Kidney (tissue), 14 donors: ENCODE results near the gene FHOD3. TPM values are rescaled to one million over a fixed set of nuclear protein-coding genes. Genes with fewer than 3 reads are reported as not detected.

Source experiments
- DNase-seq, 5 donors: peaks; one replicate each; pipeline ENCODE4 v3.0.0-alpha.2; 2013 to 2020
- FAIRE-seq: peaks from 2 replicates; lab custom pipeline; 2012; peaks lifted over from hg19 to GRCh38; lab: Jason Lieb, UNC
- H3K27ac ChIP-seq, 2 donors: one replicate each; pipeline ENCODE4 v1.7.0; 2013; ENCODE audit warnings: low read depth in 2 of 2, low read length in 2 of 2, inconsistent platforms in 1 of 2
- H3K27me3 ChIP-seq: one replicate; pipeline ENCODE4 v1.7.1; 2013; ENCODE audit warnings: low read length, inconsistent platforms; ENCODE audit not compliant: control insufficient read depth, insufficient read depth
- H3K36me3 ChIP-seq, 3 donors: one replicate each; pipeline versions ENCODE4 v1.7.0 to v1.7.1; 2013; ENCODE audit warnings: low read length in 3 of 3, control low read depth in 1 of 3, inconsistent platforms in 1 of 3; ENCODE audit not compliant: insufficient read depth in 3 of 3, control insufficient read depth in 2 of 3
- H3K4me1 ChIP-seq, 3 donors: one replicate each; pipeline versions ENCODE4 v1.7.0 to v1.7.1; 2013; ENCODE audit warnings: low read length in 3 of 3, inconsistent platforms in 1 of 3, low read depth in 1 of 3; ENCODE audit not compliant: control insufficient read depth in 2 of 3, insufficient read depth in 2 of 3
- H3K4me3 ChIP-seq, 3 donors: one replicate each; pipeline versions ENCODE4 v1.7.0 to v1.8.1; 2013; ENCODE audit warnings: low read length in 3 of 3, control low read depth in 1 of 3, inconsistent platforms in 1 of 3
- H3K9ac ChIP-seq, 3 donors: one replicate each; pipeline versions ENCODE4 v1.7.0 to v1.7.1; 2013; ENCODE audit warnings: low read length in 3 of 3, control low read depth in 1 of 3, inconsistent platforms in 1 of 3
- H3K9me3 ChIP-seq, 3 donors: one replicate each; pipeline versions ENCODE4 v1.7.0 to v1.7.1; 2013; ENCODE audit warnings: low read length in 3 of 3, control low read depth in 1 of 3, inconsistent platforms in 1 of 3; ENCODE audit not compliant: control insufficient read depth in 2 of 3, insufficient read depth in 1 of 3
- intact Hi-C: fragments of 100-400 bp; cut with DNase I; formaldehyde crosslinking; loops from one replicate; pipeline ENCODE4 v1.11.1; 2022
- polyA plus RNA-seq: library from polyadenylated mRNA; stranded (reverse); fragments of 350-450 nt; fragmentation: Illumina TruSeq; extraction: RNeasy Lipid Tissue Mini Kit (QIAGEN cat#74804); gene quantifications from one replicate; pipeline ENCODE4 v1.2.3, GENCODE V29; 2014; ENCODE audit warnings: low read depth, low replicate concordance; ENCODE audit not compliant: insufficient read depth
- total RNA-seq: library from RNA; stranded (reverse); fragmentation: NEBNext Ultra II Directional; extraction: Animal tissue kit (Norgen Biotek cat#: 25700); gene quantifications from one replicate; pipeline ENCODE4 v1.2.1, GENCODE V29; 2021
- TF ChIP-seq, protein P1 (sequence below): IDR thresholded peaks from 3 replicates; pipeline ENCODE4 v1.5.1; 2012; ENCODE audit warnings: mild to moderate bottlenecking, moderate library complexity, borderline replicate concordance; ENCODE audit not compliant: insufficient read depth; ENCODE audit errors: extremely low read depth
- donor health status: control.
- donor health status: control.
- donor health status: control.
- donor health status: control.
- donor health status: control.
- donor health status: DM: yes; HTN: yes; CAD: no.
- donor health status: Normal renal cell carcinoma (clear cell type).

The FHOD3 gene
- total and polyA plus RNA-seq, 2 donors from 2014 or later, result 21.5 to 28.0 TPM

DNA sequence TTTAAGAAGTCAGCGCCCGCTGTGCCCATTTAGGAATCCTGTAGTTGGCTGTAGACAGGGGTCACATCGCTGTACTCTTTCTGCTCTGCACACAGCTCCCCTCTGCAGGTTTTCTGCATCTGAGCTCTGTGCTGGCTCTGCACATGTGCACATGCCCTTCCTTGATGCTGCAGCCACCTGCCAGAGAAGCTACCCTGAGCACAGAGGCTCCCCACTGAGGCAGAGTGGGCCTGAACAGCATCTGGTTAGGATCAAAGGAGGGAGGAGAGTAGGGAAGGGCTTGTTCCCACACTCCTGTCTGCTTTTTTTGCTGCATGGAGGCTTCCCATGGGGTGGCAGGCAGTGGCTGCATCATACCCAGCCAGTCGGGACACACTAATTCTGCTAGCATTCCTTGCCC lies 238.9 kb downstream of the FHOD3 start:
- Histone ChIP-seq H3K4me1 (no peaks in the 10 kb centered on the region), H3K36me3 (no peaks in the 10 kb centered on the region), H3K27me3 (no peaks in the 10 kb centered on the region), H3K9ac (no peak overlapping the region), H3K27ac (no peak overlapping the region), H3K4me3 (no peak overlapping the region), H3K9me3 (no peaks in the 10 kb centered on the region)
- FAIRE-seq (no peak), DNase-seq (no peak)
- TF ChIP-seq, protein P1, sequence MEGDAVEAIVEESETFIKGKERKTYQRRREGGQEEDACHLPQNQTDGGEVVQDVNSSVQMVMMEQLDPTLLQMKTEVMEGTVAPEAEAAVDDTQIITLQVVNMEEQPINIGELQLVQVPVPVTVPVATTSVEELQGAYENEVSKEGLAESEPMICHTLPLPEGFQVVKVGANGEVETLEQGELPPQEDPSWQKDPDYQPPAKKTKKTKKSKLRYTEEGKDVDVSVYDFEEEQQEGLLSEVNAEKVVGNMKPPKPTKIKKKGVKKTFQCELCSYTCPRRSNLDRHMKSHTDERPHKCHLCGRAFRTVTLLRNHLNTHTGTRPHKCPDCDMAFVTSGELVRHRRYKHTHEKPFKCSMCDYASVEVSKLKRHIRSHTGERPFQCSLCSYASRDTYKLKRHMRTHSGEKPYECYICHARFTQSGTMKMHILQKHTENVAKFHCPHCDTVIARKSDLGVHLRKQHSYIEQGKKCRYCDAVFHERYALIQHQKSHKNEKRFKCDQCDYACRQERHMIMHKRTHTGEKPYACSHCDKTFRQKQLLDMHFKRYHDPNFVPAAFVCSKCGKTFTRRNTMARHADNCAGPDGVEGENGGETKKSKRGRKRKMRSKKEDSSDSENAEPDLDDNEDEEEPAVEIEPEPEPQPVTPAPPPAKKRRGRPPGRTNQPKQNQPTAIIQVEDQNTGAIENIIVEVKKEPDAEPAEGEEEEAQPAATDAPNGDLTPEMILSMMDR, result no peak
- intact Hi-C loops, result no loop called here

DNA sequence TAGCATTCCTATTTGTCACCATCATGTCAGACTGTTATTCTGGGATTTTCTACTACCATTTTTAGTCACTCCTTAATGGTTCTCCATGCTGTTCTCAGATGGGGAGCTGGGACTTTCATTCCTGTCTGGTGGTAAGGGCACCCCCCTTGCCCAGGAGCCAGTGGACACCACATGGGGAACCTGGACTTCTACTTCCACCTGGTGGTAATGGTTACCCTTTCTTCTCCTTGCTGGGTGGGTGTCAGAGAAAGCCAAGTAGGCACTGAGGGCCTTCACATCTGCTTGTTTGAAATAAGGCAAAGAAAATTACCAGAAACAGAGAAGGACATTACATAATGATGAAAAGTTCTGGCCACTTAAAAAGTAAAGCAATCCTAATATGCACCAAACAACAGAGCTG lies 239.8 kb downstream of the FHOD3 start:
- intact Hi-C loops, result no loop called here
- no peak for FAIRE-seq

DNA sequence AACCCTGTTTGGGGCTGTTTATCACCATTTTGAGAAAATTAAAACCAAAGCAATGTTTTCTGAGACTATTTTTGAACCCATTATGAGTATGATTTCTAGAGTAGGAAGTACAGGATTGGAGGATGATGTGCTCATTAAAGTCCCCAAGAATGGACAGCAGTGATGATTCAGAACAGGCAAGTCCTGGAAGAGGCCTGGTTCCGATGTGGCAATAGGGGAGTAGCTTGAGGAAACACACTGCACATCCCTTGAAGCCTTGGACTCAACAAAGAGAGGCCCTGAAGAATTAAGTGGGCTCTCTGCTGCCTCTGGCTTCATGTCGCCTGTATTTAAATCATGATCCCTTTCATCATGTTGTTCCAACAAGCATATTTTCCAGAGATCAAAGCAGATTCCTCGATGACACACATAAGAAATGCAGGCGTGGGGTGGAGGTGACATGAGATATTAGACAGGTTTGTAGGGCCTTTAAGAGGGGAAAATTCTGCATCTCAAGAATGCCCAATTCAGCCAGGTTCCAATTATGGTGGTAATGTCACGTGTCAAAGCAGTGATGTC lies 242.2 kb downstream of the FHOD3 start:
- Histone ChIP-seq H3K27me3 (no peaks in the 10 kb centered on the region), H3K27ac (no peak overlapping the region), H3K36me3 (no peaks in the 10 kb centered on the region), H3K9ac (no peak overlapping the region), H3K4me1 (no peaks in the 10 kb centered on the region), H3K9me3 (no peaks in the 10 kb centered on the region), H3K4me3 (no peak overlapping the region)
- TF ChIP-seq, protein P1, result no peak
- FAIRE-seq (no peak), DNase-seq (no peak)
- intact Hi-C loops, result no loop called here

More for the DNA sequence above, 239.8 kb downstream of the FHOD3 start:
- Histone ChIP-seq H3K9ac (no peak overlapping the region), H3K9me3 (no peaks in the 10 kb centered on the region), H3K27ac (no peak overlapping the region), H3K4me3 (no peak overlapping the region), H3K27me3 (no peaks in the 10 kb centered on the region), H3K4me1 (no peaks in the 10 kb centered on the region), H3K36me3 (no peaks in the 10 kb centered on the region)
- TF ChIP-seq, protein P1, result no peak
- no peak for DNase-seq

DNA sequence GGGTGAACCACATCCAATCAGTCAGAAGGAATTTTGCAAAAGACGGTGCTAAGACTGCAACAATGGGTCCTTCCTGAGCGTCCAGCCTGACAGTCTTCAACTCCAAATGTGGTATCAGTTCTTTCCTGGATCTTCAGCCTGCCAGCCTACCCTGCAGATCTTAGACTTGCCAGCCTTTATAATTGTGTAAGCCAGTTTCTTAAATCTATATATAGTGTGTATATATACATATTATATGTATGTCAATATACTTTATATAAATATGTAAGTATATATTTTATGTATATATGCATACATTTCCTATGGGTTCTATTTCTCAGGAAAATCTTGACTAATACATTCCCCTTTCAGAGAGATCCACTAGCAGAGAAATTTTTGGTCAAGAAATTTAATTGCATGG lies 245.5 kb downstream of the FHOD3 start:
- no peaks in the 10 kb centered on the region for H3K9me3 ChIP-seq
- no peak overlapping the region for H3K27ac ChIP-seq
- no peak overlapping the region for H3K4me3 ChIP-seq
- DNase-seq (no peak), FAIRE-seq (no peak)
- TF ChIP-seq, protein P1, result no peak
- H3K9ac ChIP-seq, result no peak overlapping the region
- H3K36me3 ChIP-seq, result no peaks in the 10 kb centered on the region
- peaks cover 0 to 2% (median 0%) of the 10 kb centered on the region in 3 donors for H3K4me1 ChIP-seq
- intact Hi-C loops, result no loop called here
- no peaks in the 10 kb centered on the region for H3K27me3 ChIP-seq
